Measurements from ENCODE around the gene SOCS7.

Gene SOCS7

DNA sequence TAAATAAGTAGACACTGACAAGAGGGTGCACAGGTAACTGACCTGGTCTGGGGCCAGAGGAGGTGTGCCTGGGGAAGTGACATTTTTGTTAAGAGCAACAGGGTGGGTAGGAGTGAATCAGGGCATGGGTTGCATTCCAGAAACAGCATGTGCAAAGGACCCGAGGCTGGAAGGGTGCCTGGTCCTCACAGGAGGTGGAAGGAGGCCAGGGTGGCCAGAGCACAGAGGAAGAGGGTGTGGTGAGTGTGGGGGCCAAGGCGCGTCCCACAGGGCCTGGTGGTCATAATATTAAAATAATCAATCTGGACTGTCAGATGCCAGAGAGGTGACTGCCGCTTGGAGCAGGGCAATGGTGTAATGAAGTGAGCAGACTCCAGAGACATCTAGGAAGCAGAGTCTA lies 90.9 kb downstream of the SOCS7 start:
- no peak for DNase-seq

DNA sequence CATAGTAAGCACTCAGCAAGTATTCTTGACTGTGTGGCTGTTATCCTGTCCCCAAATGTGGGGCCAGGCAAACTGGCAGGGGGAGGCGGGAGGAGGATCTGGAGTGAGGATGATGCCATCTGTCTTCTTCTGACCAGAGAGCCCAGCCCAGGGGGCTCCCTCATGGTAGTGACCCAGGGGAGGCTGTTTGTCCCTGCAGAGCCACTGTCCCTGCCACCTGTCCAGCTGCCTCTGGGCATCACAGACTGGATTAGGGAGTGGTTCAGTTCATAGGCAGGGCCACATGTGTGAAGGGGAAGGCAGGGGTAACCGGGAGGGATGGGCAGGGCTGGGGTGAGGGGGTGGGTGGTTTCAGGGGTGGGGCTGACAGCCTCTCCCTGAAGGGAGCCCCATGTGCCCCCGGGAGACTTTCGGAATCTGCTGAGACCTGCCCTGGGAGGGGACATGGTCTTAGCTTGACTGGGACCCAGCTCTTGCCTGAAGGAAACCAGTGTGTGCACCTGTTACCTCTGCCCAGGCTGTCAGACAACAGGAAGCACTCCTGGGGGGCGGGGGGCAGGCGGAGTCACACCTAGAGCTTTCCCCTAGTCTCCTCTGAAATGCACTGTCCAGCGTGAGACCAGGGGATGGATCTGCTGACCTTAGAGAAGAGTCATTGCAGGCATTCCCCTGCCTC lies 91.8 kb downstream of the SOCS7 start:
- no peak for DNase-seq

DNA sequence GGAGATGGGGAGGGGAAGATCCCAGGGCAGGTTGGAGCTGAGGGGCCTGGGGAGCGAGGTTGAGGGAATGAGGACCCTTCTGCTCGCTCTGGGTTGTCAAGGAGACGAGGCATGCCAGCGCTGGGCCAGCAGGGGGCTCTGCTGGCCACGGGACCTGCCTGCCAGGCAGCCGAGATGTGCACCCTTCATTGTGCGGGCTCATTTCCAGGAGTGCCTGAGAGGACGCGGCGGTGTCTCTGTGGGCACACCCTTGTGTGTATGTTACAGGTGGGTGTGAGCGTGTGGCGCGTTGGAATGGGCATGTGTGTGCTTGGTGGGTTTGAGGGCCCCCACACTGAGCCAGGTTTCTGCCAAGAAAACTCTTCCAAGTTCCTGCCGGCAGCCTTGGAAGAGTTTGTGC lies 92.5 kb downstream of the SOCS7 start:
- DNase-seq = peak; percentile 83

DNA sequence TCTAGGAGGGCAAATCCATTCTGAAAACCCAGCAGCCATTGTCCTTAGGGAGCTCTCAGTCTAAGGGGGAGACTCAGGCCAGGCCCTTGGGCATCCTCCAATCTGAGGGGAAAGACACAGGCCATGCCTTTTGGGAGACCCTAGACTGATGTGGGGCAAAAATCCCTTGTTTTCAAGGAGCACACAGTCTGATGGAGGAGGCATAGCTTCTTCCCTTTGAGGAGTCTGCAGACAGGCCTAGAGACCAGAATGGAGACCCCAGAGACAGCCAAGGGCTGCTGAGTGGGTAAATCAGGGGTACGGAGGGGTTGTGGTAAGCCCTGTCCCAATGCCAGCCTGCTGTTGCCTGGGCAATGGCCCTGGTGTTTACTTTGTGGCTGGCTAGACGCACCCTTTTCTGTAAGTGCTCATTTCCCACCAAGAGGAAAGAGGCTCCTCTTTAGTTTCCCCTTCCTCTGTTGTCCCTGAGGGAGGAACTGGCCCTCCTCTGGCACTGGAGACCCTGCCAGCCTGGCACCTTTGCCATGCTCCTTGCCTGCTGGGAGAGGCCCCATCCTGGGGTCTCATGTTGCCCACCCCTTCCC lies 96.0 kb downstream of the SOCS7 start:
- DNase-seq = peak; percentile 32

DNA sequence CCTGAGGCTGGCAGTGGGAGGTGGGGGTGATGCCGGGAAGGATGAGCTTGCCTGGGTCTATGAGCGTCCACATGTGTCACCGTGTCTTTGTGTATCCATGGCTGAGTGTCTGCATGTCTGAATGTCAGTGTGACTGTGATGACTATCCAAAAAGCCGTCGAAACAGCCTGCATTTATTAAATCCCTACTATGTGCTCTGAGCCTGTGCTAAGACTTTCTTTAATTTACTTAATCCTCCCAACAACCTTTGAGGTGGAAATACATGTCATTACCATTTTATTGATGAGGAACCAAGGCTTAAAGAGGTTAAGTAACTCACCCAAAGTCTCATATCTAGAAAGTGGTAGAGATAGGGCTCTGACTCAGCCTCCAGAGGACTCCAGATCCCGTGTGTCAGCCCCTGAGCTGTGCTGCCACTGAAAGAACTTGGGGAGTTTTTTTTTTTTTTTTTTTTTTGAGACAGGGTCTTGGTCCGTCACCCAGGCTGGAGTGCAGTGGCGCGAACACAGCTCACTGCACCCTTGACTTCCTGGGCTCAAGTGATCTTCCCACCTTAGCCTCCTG lies 96.6 kb downstream of the SOCS7 start:
- no peak for DNase-seq

DNA sequence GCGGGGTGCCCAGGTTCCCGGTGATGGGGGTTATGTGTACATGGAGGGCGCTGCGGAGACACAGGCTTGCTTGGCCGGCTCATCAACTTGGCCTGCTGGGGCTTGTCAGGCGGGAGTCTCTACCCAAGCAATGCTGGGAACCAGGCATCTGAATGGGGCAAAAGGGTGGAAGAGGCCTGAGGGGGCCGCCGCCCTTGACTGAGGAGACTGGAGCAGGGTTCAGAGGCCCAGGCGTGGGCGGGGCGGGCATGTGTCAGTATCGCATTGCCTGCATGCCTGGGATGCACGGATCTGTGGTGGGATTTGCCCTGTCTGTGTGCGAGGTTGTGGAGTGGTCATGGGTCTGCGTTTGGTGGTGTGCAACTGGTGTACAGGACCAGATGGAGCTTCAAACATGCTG lies 97.7 kb downstream of the SOCS7 start:
- DNase-seq = no peak

DNA sequence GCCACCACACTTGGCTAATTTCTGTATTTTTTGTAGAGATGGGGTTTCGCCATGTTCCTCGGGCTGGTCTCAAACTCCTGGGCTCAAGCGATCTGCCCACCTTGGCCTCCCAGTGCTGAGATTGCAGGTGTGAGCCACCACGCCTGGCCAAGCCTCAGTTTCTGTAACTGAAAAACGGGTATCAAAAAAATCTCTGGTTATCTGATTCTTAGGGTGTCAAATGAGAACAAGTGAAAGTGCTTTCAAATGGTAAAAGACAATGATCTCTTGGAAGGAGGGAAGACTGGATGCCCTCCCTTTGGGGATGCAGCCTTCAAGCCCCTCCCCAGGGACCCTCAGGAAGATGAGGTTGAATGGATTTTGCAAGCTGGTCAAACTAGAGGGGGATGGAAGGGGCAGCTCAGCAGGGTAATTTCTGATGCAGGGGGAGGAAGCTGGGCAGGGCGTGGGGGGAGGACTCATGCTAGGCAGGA lies 98.9 kb downstream of the SOCS7 start:
- no peak for DNase-seq

DNA sequence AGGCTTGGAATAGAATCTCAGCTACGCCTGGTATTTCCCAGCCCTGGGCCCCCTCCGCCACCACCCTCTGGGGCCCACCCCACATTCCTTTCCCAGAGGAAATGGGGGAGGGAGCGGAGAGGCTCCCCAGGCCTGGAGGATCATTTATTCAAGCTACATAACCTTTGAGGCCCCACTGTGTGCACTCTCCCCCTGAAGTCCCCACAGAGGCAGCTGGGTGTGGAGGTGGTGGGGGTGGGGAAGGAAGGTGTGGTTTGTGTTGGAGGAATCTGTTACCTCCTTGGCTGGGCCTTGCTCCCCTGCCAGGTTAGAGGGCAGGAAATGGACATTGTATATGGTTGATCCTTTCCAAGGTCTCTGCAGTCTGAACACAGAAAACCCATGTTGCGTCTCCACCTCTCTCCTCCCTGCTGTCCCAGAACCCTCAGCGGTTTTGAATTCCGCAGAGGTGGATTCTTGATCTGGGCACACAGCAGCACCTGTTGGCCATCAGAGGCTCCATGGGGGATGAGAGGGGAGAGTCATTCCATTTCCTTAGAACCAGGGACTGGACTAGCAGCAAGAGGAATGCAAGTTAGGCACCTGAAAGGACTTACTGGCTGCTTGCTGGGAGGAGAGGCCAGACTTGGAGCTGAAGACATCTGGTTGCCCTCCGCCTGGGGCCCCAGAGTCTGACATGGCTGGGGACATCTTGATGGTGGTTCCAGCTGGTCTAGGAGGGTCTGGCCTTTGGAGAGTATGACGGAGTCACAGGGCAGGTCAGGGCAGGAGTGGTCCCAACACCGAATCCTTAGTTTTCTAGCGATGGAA lies 99.6 kb downstream of the SOCS7 start:
- no peak for DNase-seq

DNA sequence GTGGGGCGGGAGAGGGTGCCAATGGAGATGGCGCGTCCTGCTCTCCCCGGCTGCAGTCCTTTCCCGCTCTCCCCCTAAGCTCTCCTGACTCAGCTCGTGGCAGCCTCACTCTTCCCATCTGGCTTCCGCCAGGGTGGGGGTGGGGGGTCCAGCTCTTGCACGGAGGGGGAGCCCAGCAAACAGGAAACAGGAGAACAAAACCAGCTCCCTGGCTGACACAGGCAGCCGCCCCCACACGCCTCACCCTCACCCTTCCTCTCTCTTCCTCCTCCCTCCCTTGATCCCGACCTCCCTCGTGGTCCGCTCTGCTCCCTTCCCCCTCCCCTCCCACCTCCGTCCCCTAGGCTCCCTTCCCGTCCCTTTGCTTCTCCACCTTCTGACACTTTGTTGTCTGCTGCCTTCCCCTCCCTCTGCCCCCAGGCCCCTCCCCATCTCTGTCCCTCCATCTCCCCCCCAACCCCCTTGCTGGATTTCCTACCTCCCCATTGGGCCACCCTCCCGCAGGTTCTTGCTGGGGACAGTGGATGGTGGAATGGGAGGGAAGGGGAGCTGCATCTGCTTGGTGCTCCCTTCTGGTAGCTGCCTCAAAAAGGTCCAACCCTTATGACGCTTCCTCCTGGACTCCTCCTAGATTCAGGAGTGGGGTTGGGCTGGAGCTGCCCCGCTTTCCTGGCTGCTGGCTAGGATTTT lies 100.3 kb downstream of the SOCS7 start:
- no peak for DNase-seq

DNA sequence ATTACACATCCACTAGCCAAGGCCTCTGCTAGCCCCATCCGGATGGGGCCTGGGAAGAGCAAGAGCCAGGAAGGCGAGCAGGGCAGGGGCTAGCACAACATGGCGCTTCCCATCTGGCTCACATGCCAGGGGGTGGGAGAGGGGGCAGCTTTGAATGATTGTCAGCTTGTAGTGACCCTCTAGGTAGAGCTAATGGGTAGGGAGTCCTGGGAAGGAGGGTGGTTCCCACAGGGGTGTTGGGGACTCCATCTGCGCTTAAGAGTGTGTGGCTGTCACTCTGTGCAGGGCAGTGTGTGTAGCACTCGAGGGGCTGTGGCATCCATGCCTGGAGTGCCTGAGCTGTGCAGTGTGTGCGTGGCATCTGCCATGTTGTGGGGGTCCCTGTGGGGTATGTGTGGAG lies 101.1 kb downstream of the SOCS7 start:
- no peak for DNase-seq

DNA sequence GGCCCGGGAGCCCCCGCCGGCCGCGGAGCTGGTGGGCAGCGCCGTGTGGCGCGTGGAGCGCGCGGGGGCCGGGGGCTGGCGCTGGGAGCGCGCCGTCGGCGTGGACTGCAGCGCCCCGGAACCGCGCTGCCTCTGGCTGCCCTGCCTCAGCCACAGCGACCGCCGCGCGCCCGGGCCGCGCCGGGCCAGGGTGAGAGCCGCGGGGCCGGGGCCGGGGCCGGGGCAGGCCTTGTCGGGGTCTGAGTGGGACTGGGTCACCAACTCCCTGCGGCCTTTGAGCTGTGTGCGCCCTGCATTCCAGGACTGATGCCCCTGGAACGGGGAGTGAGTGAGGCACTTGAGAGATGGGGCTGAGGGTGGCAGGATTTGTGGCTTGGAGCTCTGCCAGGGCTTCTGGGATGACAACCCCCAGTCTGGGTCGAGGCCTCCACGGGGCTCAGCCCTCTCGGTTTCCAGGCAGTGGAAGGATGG lies 102.3 kb downstream of the SOCS7 start:
- peak; percentile 56 for DNase-seq

DNA sequence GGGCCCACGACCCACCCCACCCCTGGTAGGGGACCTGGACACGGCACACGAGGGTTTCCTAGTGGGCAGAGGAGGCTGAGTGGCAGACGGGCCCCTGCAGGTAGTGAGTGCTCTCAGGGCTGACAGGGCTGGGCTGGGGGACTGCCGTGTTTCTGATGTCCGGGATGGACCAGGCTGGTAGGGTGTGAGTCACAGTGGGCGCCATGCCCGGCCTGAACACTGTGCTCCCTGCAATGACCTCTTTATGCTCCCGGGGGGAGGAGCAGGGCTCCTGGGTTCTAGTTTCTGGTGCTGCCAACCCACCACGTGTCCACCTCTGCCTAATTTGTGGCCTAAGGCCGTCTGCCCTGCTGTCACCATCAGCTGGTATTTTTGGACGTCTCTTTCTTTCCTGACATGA lies 102.9 kb downstream of the SOCS7 start:
- DNase-seq = no peak
